HEK293 (cell line): ENCODE results near the gene ETV3.

ENCODE experiments used
- CTCF ChIA-PET: fragments of 350-600 bp; formaldehyde crosslinking; extraction: SDS; loops from one replicate; lab custom pipeline; 2021; ENCODE audit warnings: antibody characterized with exemption; lab: Yijun Ruan, JAX
- POLR2A ChIA-PET: fragments of 300-600 bp; formaldehyde crosslinking; extraction: SDS; loops from one replicate; lab custom pipeline; 2020; ENCODE audit warnings: antibody characterized with exemption, inconsistent platforms; lab: Yijun Ruan, JAX
- H3K27ac ChIP-seq: fragments of 200-500 bp; sonication (Bioruptor generic); 2 replicates; pipeline ENCODE4 v1.5.1; 2014; ENCODE audit warnings: low read depth, low read length, control low read depth, inconsistent platforms; ENCODE audit errors: extremely low read depth
- H3K36me3 ChIP-seq, 2 experiments: fragments of 200-500 bp in 1 of 2; sonication (Bioruptor generic) in 1 of 2; 1 replicate in 1 of 2; 2 replicates in 1 of 2; pipeline ENCODE4 v1.5.1; 2014 to 2017; ENCODE audit warnings: inconsistent platforms in 2 of 2, low read length in 2 of 2; ENCODE audit not compliant: control insufficient read depth in 2 of 2, insufficient read depth in 1 of 2
- H3K4me1 ChIP-seq: fragments of 200-500 bp; sonication (Bioruptor generic); 2 replicates; pipeline ENCODE4 v1.5.1; 2014; ENCODE audit warnings: mild to moderate bottlenecking, low read length, inconsistent platforms; ENCODE audit not compliant: control insufficient read depth, insufficient read depth
- H3K4me3 ChIP-seq: 2 replicates; pipeline ENCODE4 v1.5.1; 2011; ENCODE audit warnings: low read depth, mild to moderate bottlenecking, control low read depth, low read length, moderate library complexity
- H3K9me3 ChIP-seq: fragments of 200-500 bp; sonication (Bioruptor generic); 2 replicates; pipeline ENCODE4 v1.5.1; 2014; ENCODE audit warnings: low read depth, low read length, inconsistent platforms; ENCODE audit not compliant: control insufficient read depth, insufficient read depth
- KLF7 ChIP-seq: fragments of 450-650 bp; formaldehyde crosslinking; IDR thresholded peaks from 2 replicates; pipeline ENCODE4 v1.5.1; 2016; ENCODE audit warnings: missing biosample characterization, missing genetic modification characterization, borderline replicate concordance
- KLF9 ChIP-seq: fragments of 450-650 bp; formaldehyde crosslinking; IDR thresholded peaks from 2 replicates; pipeline ENCODE4 v1.5.1; 2016; ENCODE audit warnings: missing biosample characterization, missing genetic modification characterization, low read depth
- PRDM6 ChIP-seq: fragments of 450-650 bp; formaldehyde crosslinking; IDR thresholded peaks from 2 replicates; pipeline ENCODE4 v1.5.1; 2017; ENCODE audit warnings: missing biosample characterization, missing genetic modification characterization
- SCRT2 ChIP-seq: fragments of 450-650 bp; formaldehyde crosslinking; IDR thresholded peaks from 2 replicates; pipeline ENCODE4 v1.5.1; 2016; ENCODE audit warnings: missing biosample characterization, missing genetic modification characterization
- ZBTB48 ChIP-seq: fragments of 450-650 bp; formaldehyde crosslinking; IDR thresholded peaks from 2 replicates; pipeline ENCODE4 v1.5.1; 2016; ENCODE audit warnings: missing biosample characterization, missing genetic modification characterization
- ZNF114 ChIP-seq: fragments of 450-650 bp; formaldehyde crosslinking; IDR thresholded peaks from 2 replicates; pipeline ENCODE4 v1.5.0; 2017; ENCODE audit warnings: missing biosample characterization, missing genetic modification characterization
- ZNF155 ChIP-seq: fragments of 450-650 bp; formaldehyde crosslinking; IDR thresholded peaks from 2 replicates; pipeline ENCODE4 v1.5.1; 2016; ENCODE audit warnings: missing biosample characterization, missing genetic modification characterization
- ZNF274 ChIP-seq, 2 experiments: fragments of 200-500 bp in 1 of 2; fragments of 450-650 bp in 1 of 2; sonication (Bioruptor generic) in 1 of 2; formaldehyde crosslinking in 1 of 2; IDR thresholded peaks; 2 replicates each; pipeline versions ENCODE4 v1.5.1 to v1.6.1; 2014 to 2016; ENCODE audit warnings: borderline replicate concordance in 1 of 2, inconsistent platforms in 1 of 2, low read length in 1 of 2, missing biosample characterization in 1 of 2, missing genetic modification characterization in 1 of 2
- ZNF362 ChIP-seq: fragments of 450-650 bp; formaldehyde crosslinking; IDR thresholded peaks from 2 replicates; pipeline ENCODE4 v1.5.1; 2016; ENCODE audit warnings: missing biosample characterization, missing genetic modification characterization
- ZNF391 ChIP-seq: fragments of 450-650 bp; formaldehyde crosslinking; IDR thresholded peaks from 2 replicates; pipeline ENCODE4 v1.5.1; 2016; ENCODE audit warnings: low read depth, missing biosample characterization, missing genetic modification characterization, borderline replicate concordance
- ZNF513 ChIP-seq: fragments of 450-650 bp; IDR thresholded peaks from 2 replicates; pipeline ENCODE4 v1.5.1; 2018; ENCODE audit warnings: missing biosample characterization, missing genetic modification characterization
- TF ChIP-seq, protein P1 (sequence below): fragments of 450-650 bp; formaldehyde crosslinking; IDR thresholded peaks from 2 replicates; pipeline ENCODE4 v1.5.1; 2016; ENCODE audit warnings: missing biosample characterization, missing genetic modification characterization
- TF ChIP-seq, protein P2 (sequence below): fragments of 450-650 bp; formaldehyde crosslinking; IDR thresholded peaks from 2 replicates; pipeline ENCODE4 v1.5.1; 2016; ENCODE audit warnings: missing biosample characterization, missing genetic modification characterization
- TF ChIP-seq, protein P3 (sequence below): fragments of 450-650 bp; formaldehyde crosslinking; IDR thresholded peaks from 2 replicates; pipeline ENCODE4 v1.5.1; 2016; ENCODE audit warnings: missing biosample characterization, missing genetic modification characterization, borderline replicate concordance

The ETV3 gene

DNA sequence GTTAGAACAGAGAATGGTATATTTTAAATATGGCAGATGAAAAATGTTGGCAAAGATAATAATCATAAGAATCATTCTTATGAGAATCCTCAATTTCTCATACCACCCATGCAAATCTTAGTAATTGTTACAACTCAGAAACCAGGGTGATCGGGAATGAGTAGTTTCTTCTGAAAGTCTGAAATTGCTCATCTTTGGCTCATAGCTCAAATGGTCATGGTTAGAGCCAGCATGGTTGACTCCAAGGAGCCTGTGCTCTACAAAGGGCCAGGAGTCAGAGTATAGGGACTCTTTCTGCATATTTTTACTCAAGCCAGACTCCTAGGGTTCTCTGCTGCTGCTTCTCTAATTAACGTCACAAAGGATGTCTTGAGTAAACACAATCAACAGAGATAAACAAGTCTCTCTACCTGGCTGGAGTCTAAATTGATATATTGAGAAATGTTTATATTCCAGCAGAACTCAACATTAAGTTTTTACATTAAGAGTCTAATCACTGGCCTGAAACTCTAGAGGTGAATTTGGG, 1.9 kb upstream of the ETV3 start:
- ChIA-PET CTCF (interaction anchor here (0.7 to 4.9 kb wide), 3 partner anchors 12 to 50 kb away, joined by 3 to 50 read pairs (median 8); no protein-coding TSS in a partner anchor), POLR2A (interaction anchor here (1.4 kb wide), 1 partner anchor 16 kb away, joined by 3 read pairs; no protein-coding TSS in a partner anchor)
- TF ChIP-seq ZNF114 (tag by site-specific recombination) (no peak), PRDM6 (tag by site-specific recombination) (no peak), ZNF513 (tag by site-specific recombination) (no peak), ZNF274 (IDR thresholded peaks at IDR 0.05; ENCODE audit: low read length) (no peak), ZNF274 (tag by site-specific recombination; IDR thresholded peaks at IDR 0.05; ENCODE audit: borderline replicate concordance) (no peak), KLF9 (tag by site-specific recombination) (no peak), ZNF155 (tag by site-specific recombination) (no peak), ZNF391 (no peak), ZNF362 (no peak), SCRT2 (tag by site-specific recombination) (no peak), ZBTB48 (tag by site-specific recombination) (no peak), KLF7 (tag by site-specific recombination) (no peak)
- TF ChIP-seq, protein P1, sequence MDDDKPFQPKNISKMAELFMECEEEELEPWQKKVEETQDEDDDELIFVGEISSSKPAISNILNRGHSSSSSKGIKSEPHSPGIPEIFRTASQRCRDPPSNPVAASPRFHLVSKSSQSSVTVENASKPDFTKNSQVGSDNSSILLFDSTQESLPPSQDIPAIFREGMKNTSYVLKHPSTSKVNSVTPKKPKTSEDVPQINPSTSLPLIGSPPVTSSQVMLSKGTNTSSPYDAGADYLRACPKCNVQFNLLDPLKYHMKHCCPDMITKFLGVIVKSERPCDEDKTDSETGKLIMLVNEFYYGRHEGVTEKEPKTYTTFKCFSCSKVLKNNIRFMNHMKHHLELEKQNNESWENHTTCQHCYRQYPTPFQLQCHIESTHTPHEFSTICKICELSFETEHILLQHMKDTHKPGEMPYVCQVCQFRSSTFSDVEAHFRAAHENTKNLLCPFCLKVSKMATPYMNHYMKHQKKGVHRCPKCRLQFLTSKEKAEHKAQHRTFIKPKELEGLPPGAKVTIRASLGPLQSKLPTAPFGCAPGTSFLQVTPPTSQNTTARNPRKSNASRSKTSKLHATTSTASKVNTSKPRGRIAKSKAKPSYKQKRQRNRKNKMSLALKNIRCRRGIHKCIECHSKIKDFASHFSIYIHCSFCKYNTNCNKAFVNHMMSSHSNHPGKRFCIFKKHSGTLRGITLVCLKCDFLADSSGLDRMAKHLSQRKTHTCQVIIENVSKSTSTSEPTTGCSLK: no peak
- TF ChIP-seq, protein P2, sequence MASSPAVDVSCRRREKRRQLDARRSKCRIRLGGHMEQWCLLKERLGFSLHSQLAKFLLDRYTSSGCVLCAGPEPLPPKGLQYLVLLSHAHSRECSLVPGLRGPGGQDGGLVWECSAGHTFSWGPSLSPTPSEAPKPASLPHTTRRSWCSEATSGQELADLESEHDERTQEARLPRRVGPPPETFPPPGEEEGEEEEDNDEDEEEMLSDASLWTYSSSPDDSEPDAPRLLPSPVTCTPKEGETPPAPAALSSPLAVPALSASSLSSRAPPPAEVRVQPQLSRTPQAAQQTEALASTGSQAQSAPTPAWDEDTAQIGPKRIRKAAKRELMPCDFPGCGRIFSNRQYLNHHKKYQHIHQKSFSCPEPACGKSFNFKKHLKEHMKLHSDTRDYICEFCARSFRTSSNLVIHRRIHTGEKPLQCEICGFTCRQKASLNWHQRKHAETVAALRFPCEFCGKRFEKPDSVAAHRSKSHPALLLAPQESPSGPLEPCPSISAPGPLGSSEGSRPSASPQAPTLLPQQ (tag by site-specific recombination): no peak
- TF ChIP-seq, protein P3, sequence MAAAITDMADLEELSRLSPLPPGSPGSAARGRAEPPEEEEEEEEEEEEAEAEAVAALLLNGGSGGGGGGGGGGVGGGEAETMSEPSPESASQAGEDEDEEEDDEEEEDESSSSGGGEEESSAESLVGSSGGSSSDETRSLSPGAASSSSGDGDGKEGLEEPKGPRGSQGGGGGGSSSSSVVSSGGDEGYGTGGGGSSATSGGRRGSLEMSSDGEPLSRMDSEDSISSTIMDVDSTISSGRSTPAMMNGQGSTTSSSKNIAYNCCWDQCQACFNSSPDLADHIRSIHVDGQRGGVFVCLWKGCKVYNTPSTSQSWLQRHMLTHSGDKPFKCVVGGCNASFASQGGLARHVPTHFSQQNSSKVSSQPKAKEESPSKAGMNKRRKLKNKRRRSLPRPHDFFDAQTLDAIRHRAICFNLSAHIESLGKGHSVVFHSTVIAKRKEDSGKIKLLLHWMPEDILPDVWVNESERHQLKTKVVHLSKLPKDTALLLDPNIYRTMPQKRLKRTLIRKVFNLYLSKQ (tag by site-specific recombination): no peak
- Histone ChIP-seq H3K4me3 (no peak overlapping the region), H3K36me3 (peaks cover under 1 to 11% of the 10 kb centered on the region in 2 experiments; a peak in 2 of 3 replicates), H3K27ac (no peak overlapping the region), H3K4me1 (peaks cover 6% of the 10 kb centered on the region), H3K9me3 (no peaks in the 10 kb centered on the region)
